HG03108 (cell line): ENCODE data around the gene CENPV.
A peak's percentile ranks its signal among the peaks of the same experiment; 100 is the strongest.
"Not testable (repeated sequence)": the region's sequence is repeated elsewhere in the genome, so short reads cannot be mapped to it uniquely, and the experiment has no call there.

Source experiments
- ATAC-seq: cut with Tn5 transposase; IDR thresholded peaks from one replicate; pipeline ENCODE4 v1.9.1; 2021; ENCODE audit warnings: moderate library complexity; ENCODE audit not compliant: unreplicated experiment

CENPV gene

DNA sequence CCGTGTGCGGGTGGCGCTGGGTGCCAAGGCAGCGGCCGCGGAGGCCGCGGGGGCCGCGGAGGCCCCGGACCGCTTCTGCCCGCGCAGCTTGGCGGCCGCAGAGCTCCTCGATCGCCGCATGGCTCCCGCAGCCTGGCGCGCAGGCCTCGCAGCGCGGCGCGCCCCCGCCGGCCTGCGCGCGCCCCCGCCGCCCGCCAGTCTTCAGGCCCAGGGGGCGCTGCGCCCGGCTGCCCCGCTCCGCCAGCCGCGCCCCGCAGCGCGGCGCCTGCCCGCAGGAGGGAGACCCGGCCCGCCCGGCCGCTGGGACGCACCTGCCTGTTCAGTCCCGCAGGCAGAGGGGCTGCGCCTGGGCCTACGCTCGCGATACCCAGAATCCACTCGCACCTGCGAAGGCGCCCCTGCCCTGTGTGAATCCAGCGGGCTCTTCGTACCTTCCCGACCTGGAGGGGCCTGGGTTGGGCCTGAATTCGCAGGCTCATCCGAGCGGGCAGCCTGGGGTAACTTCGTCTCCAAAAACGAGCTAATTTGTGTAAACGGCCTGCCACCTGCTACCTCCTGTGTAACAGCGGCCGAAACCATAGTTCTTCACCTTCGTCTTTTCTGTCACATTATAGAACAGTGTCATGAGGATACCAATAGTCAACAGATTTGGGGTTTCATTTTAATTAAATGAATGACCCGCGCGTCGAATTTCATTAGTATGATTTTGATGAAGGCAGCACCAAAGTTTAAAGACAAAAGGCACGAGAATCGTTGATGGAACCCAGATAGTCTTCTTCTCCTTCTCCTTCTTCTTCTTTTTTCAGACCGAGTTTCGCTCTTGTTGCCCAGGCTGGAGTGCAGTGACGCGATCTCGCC, at the start of gene CENPV:
Gene CENPV, minus strand, starts transcription at position 153 of the 858 bp plus-strand sequence. Its CDS starts 33 bp downstream, at position 120.
- no peak for ATAC-seq

DNA sequence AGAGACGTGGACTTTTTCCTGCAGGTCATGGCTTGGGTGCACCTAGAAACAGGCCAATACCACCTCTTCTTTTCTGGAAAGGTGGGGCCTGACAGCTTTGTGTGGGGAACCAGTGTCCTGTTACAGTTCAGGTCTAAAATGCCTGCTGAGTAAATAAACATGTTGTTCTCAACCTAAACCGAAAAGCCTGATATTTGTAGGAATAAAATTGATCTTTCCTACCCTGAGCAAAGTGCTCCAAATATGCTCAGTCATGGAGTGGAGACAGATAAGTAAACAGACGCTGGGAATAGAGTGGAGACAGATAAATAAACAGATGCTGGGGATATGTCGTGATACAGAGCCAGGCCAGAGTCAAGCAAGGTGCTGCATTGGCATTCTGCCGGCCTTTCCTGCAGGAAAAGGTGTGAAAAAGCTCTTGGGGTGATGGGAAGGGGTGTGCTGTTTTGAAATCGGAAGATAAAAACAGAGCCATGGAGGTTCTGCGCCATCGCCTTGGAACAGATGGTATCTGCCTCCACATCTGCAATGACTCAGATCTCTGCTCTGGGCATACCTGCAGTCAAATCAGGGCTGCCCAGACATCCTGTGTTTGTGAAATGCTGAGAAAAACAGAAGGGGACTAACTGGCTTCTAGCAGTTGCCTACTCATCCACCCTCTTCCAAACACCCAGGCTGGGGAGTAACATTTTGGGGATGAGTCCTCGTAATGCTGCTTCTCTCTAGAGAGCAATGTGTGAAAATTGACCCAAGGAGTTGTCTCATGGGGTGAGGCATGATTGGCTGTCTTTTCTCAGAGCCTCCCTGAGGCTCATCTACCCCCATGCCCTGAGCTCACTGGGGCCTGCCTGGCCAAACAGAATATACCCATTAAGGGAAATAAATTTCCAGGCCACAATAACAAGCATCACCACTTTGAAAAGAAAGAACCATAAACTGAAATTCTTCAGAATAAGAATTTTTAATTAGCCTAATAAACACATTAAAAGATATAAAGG, 45.3 kb upstream of the CENPV start:
- peak; percentile 81 for ATAC-seq

DNA sequence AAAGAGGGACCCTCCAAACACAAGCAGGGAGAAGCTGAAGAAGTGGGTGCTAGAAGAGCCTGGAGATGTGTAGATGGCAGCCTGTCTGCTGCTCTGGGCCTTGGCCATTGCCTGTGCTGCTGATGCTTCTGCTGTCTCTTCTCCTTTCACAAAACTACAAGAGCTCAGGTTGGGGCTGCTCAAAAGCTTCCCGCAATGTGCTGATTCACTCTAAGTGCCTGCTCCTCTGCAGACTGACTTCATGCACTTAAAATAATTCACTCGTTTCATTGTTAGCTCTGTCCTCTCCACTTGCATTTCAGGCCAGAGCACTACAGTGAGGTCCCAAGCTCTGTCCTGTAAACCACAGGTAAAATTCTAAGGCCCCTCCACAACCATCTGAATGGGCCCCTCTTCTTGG, 43.4 kb upstream of the CENPV start:
- ATAC-seq = not testable (repeated sequence)

DNA sequence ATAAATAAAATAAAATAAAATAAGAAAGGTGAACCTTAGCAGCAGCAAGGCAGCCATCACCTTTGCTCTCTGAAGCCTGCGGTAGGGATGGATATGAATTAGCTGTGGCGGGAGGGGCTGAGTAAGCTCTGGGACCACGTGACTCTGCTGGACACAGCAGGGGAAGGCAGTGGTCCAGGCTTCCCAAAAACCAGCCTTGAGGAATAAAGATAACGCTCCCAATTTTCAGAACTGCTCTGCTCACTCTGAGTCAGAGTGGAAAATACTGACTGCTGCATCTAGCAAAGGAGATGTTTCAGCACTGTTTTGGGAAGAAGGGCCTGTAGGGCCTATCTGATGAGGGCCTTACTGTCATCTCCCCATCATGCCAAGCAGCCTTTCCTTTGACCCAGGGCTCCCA, 42.6 kb upstream of the CENPV start:
- ATAC-seq = not testable (repeated sequence)

DNA sequence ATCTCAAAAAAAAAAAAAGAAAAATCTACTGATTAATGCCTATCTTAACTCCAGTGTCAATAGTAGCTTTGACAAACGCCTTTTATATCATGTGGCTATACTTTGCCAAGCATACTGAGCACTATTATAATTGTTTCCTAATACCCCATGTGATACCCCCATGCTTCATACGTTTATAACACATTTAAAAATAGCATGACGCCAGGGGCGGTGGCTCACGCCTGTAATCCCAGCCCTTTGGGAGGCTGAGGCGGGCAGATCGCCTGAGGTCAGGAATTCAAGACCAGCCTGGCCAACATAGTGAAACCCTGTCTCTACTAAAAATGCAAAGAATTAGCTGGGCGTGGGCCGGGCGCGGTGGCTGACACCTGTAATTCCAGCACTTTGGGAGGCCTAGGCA, 39.2 kb upstream of the CENPV start:
- not testable (repeated sequence) for ATAC-seq

DNA sequence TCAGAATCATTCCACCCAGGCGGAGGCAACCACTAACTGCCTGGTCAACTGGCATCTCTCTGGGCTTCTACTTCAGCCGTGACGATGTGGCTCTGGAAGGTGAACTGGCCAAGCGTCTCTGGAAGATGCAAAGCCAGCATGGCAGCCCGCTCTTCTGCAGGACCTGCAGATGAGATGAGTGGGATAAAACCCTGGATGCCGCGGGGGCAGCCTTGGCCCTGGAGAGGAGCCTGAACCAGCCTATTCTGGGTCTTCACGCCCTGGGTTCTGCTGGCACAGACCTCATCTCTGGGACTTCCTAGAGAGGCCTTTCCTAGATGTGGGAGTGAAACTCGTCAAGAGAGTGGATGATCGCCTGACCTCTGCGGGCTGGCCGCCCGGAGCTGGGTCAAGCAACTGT, 38.2 kb upstream of the CENPV start:
- ATAC-seq = no peak

DNA sequence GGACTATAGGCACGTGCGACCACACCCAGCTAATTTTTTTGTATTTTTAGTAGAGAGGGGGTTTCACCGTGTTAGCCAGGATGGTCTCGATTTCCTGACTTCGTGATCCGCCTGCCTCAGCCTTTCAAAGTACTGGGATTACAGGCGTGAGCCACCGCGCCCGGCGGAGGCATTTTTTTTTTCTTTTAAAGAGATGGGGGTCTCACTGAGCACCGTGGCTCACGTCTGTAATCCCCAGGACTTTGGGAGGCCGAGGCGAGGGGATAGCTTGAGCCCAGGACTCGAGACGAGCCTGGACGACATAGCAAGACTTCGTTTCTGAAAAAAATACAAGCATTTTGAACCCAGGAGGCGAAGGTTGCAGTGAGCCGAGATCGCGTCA, 32.8 kb upstream of the CENPV start:
- ATAC-seq = not testable (repeated sequence)

DNA sequence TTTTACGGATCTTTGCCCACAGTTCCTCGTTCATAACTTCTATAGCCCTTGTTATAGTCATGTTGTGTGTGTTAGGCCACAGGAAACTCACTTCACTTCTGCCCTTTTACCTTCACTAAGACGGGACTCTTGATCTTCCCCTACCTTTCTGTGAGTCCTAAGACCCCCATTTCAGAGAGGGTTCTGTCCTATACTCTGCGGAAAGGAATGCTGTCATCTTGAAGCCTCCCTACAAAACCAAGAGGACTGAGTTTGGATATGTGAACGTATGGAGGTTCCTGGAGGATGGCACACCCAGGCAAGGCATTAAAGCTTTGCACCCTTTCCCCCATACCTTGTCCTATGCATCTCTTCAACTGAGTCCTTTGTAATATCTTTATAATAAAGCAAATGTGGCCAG, 31.3 kb upstream of the CENPV start:
- no peak for ATAC-seq

DNA sequence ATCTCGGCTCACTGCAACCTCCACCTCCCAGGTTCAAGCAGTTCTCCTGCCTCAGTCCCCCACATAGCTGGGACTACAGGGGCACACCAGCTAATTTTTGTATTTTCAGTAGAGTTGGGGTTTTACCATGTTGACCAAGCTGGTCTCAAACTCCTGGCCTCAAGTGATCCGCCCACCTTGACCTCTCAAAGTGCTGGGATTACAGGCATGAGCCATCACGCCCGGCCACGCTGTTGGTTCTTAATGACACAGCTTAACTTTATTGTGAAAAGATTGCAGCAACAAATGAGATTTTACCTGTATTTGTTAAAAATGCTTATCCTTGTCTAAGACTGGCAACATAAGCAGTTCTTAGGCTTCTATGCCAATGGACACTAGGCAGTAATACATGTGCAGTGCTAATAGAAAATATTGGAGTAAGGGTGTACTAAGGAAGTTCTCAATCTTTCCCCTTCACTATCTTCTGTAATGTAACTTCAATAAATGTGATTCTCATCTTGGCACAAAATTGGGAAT, 30.6 kb upstream of the CENPV start:
- no peak for ATAC-seq

DNA sequence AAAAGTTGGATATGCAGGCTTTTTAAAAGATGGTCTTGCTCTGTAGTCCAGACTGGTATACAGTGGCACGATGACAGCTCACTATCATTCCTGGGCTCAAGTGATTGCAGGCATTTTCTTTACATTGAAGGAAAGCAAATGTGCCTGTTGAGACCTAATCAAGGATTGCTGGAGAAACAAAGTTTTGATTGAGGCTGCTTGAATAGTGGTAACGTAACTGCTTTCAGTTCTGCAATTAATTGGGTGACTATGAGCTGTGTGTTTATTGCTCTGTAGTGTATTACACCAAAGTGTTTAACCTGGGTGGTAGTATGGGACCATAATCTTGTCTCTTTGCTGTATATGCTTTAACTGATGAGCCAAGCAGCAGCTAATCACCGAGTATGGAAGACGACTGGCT, 29.9 kb upstream of the CENPV start:
- ATAC-seq = no peak

DNA sequence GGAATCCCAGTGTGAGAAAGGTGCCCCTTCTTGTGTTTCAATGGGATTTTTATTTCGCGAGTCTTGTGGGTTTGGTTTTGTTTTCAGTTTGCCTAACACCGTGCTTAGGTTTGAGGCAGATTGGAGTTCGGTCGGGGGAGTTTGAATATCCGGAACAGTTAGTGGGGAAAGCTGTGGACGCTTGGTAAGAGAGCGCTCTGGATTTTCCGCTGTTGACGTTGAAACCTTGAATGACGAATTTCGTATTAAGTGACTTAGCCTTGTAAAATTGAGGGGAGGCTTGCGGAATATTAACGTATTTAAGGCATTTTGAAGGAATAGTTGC, 28.2 kb upstream of the CENPV start:
- ATAC-seq = peak; percentile 2

DNA sequence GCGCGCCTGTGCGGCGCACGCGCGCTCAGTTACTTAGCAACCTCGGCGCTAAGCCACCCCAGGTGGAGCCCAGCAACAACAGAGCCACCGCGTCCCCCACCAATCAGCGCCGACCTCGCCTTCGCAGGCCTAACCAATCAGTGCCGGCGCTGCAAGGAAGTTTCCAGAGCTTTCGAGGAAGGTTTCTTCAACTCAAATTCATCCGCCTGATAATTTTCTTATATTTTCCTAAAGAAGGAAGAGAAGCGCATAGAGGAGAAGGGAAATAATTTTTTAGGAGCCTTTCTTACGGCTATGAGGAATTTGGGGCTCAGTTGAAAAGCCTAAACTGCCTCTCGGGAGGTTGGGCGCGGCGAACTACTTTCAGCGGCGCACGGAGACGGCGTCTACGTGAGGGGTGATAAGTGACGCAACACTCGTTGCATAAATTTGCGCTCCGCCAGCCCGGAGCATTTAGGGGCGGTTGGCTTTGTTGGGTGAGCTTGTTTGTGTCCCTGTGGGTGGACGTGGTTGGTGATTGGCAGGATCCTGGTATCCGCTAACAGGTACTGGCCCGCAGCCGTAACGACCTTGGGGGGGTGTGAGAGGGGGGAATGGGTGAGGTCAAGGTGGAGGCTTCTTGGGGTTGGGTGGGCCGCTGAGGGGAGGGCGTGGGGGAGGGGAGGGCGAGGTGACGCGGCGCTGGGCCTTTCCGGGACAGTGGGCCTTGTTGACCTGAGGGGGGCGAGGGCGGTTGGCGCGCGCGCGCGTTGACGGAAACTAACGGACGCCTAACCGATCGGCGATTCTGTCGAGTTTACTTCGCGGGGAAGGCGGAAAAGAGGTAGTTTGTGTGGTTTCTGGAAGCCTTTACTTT, 27.6 kb upstream of the CENPV start, which contains the start of gene UBB:
Gene UBB, plus strand, starts transcription at position 452 of the 856 bp plus-strand sequence. CDS start 817 bp downstream, outside the sequence.
- ATAC-seq = peak; percentile 82

DNA sequence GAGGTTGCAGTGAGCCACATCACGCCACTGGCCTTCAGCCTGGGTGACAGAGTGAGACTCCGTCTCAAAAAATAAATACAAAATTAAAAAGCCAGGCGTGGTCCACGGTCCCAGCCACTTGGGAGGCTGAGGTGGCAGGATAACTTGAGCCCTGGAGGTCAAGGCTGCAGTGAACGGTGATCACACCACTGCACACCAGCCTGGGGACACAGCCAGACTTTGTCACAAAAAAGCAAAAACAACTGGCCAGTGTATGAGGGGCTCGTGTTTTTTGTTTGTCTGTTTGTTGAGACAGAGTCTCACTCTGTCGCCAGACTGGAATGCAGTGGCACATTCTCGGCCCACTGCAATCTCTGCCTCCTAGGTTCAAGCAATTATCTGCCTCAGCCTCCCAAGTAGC, 26.4 kb upstream of the CENPV start:
- no peak for ATAC-seq

DNA sequence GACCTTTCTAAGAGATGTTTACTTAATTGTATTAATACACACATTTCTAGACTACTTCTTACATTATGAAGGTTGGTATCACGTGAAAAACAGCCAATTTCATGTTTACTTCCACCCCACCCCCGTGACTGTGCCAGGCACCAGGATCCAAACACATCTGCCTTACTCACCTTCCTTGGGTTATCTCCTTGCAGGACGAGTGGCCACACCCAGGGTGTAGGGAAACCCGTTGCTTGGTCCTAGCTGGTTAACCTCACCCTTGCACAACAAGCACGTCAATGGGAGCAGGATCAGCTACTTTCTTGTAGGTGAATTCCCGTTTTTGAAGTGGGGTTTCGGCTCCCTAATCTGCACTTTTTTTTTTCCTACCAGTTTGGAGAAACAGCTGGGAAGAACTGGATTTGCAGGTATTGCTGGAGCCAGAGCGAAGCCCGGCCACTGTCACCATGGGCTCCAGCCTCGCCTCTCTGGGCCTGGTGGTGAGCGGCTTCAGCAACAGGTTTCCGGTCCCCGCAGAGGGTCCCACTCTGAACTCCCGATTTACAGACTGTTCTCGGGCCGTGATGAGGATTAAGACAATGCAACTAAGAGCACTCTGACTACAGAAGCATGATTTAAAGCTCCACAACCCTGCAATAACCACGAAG, 25.5 kb upstream of the CENPV start:
- ATAC-seq = no peak

DNA sequence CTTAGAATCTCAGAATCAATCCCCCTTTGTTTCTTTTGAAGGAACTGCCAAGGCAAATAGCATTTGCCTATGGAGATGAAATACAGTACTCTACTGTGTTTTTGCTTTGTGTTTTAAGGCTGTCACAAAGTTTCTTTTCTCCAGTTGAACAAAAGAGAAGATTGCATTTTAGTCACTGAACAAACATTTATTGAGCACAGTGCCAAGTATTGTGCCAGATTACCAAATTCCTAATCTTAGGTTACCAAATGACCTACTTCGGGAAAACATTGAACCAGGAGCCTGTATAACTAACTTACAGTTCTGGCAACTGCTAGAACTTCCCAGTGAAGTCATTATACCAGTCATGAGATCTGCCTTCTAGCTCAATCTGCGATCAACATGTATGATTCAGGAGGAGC, 24.7 kb upstream of the CENPV start:
- ATAC-seq = no peak

DNA sequence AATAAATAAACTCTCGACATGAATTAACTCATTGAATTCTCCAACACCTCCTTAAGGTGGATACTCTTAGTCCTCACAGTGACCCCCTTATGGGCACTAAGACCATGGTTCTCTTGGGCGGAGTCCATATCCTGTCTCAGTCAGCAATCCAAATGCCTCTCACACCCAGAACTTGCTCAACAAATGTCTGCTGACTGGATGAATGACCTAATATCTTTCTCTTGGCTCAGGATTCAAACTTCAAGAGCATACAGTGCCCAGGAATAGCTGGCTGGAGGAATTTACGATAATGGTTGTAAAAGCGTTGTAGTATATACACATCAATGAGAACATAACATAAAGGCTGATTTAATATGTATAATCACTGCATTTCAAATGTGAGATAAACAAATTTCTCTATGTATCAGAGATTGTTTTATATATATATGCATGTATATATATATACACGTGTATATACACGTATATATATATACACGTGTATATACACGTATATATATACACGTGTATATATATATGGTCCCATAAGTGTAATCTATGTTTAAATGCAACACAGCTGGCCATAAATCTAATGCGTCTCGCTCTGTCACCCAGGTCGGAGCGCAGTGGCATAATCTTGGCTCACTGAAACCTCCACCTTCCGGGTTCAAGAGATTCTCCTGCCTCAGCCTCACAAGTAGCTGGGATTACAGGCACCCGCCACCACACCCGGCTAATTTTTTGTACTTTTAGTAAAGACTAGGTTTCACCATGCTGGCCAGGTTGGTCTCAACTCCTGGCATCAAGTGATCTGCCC, 21.1 kb upstream of the CENPV start:
- ATAC-seq = no peak

DNA sequence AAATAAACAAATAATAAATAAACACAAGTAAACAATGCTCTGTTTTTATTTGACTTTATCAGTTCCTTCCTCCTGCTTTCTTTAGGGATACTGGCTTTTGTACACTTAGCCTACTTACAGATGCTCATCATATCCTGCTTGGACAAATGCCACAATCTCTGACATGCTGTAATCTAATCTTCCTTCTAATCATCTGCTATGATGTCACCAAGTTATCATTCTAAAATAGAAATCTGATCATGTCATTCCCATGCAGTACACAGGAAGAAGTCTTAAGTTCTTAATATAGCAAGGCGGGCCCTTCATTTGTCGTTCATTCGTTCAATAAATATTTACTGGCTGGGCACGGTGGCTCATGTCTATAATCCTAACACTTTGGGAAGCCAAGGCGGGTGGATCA, 18.5 kb upstream of the CENPV start:
- ATAC-seq = no peak

DNA sequence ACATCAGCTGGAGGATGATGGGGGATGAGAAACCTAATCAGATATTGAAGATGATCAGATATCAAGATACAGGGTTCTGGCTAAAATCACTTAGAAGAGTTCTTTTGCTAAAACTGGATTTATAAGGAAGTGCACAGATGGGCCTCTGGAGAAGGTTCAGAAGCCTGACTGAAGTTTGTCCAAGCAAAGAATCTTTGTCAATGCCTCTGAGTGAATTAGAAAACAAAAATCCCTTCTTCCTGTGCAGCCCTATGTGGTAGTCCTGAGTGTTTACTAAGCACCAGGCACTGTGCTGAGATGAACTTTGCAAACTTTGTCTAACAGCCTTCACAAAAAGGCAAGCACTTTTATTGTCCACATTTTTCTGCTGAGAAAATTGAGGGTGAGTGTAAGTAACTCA, 11.4 kb upstream of the CENPV start:
- ATAC-seq = no peak
